Loucy (cell line): ENCODE measurements around the gene FOXN4.

Experiments used
- EZH2phosphoT487 ChIP-seq: fragments of 200-600 bp; IDR thresholded peaks from 2 replicates; pipeline ENCODE4 v1.6.1; 2018; ENCODE audit warnings: antibody characterized with exemption, mild to moderate bottlenecking, moderate library complexity, borderline replicate concordance
- TF ChIP-seq, protein P1 (sequence below): fragments of 200-600 bp; sonication (generic); conservative IDR thresholded peaks from 2 replicates; pipeline ENCODE4 v1.5.1; 2014; ENCODE audit warnings: mild to moderate bottlenecking, antibody characterized with exemption, low read length

GRCh38 chr12:109302770-109303169 lies 6.3 kb downstream of the FOXN4 start:
- TF ChIP-seq, protein P1, sequence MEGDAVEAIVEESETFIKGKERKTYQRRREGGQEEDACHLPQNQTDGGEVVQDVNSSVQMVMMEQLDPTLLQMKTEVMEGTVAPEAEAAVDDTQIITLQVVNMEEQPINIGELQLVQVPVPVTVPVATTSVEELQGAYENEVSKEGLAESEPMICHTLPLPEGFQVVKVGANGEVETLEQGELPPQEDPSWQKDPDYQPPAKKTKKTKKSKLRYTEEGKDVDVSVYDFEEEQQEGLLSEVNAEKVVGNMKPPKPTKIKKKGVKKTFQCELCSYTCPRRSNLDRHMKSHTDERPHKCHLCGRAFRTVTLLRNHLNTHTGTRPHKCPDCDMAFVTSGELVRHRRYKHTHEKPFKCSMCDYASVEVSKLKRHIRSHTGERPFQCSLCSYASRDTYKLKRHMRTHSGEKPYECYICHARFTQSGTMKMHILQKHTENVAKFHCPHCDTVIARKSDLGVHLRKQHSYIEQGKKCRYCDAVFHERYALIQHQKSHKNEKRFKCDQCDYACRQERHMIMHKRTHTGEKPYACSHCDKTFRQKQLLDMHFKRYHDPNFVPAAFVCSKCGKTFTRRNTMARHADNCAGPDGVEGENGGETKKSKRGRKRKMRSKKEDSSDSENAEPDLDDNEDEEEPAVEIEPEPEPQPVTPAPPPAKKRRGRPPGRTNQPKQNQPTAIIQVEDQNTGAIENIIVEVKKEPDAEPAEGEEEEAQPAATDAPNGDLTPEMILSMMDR, result no peak
- TF ChIP-seq EZH2phosphoT487, result no peak
